IMR-90 (cell line): Measurements from ENCODE around the gene CNFN. TPM values are rescaled to one million over a fixed set of nuclear protein-coding genes. Genes with fewer than 3 reads are reported as not detected.

Experiments used
- ATAC-seq: fragments of 200-7000 bp; cut with Tn5 transposase; 2 replicates; pipeline ENCODE4 v1.9.1; 2020; ENCODE audit warnings: low read depth, mild to moderate bottlenecking, moderate library complexity
- BruUV-seq: library from RNA; stranded (reverse); fragments of 400-500 nt; replicated peaks from 2 replicates; lab custom pipeline; 2021; lab: Mats Ljungman, UMichigan
- CTCF ChIA-PET: fragments of 300-600 bp; formaldehyde crosslinking; extraction: SDS; loops from one replicate; lab custom pipeline; 2021; ENCODE audit warnings: antibody characterized with exemption; lab: Yijun Ruan, JAX
- POLR2A ChIA-PET: fragments of 300-600 bp; sonication (Branson Sonifier 250); formaldehyde crosslinking; loops from one replicate; lab custom pipeline; 2022; ENCODE audit warnings: antibody characterized with exemption; ENCODE audit not compliant: unreplicated experiment; lab: Charles Lee
- DNase-seq: peaks from one replicate; pipeline ENCODE4 v3.0.0; 2013
- H2AFZ ChIP-seq: replicated peaks from 2 replicates; pipeline ENCODE3; 2013; ENCODE audit warnings: low read length, mild to moderate bottlenecking; ENCODE audit not compliant: poor library complexity
- H2AK5ac ChIP-seq: 2 replicates; pipeline ENCODE4 v1.6.1; 2013; ENCODE audit warnings: low read depth, low read length, inconsistent platforms
- H2AK9ac ChIP-seq: replicated peaks from 2 replicates; pipeline ENCODE3; 2013; ENCODE audit warnings: mild to moderate bottlenecking, low read depth, low read length, moderate library complexity; ENCODE audit not compliant: poor library complexity
- H2BK120ac ChIP-seq: 2 replicates; pipeline ENCODE4 v1.6.1; 2013; ENCODE audit warnings: low read depth, low read length, inconsistent platforms
- H2BK15ac ChIP-seq: 3 replicates; pipeline ENCODE4 v1.6.1; 2013; ENCODE audit warnings: low read depth, low read length, inconsistent platforms
- H2BK20ac ChIP-seq: 2 replicates; pipeline ENCODE4 v1.6.1; 2013; ENCODE audit warnings: low read depth, mild to moderate bottlenecking, inconsistent platforms, low read length, moderate library complexity
- H2BK5ac ChIP-seq: 2 replicates; pipeline ENCODE4 v1.6.1; 2013; ENCODE audit warnings: mild to moderate bottlenecking, low read depth, low read length, inconsistent platforms; ENCODE audit not compliant: poor library complexity, severe bottlenecking
- H3K14ac ChIP-seq: replicated peaks from 2 replicates; pipeline ENCODE4 v1.6.1; 2013; ENCODE audit warnings: low read depth, low read length, inconsistent platforms
- H3K18ac ChIP-seq: 2 replicates; pipeline ENCODE4 v1.6.1; 2013; ENCODE audit warnings: low read depth, low read length, control low read depth
- H3K23ac ChIP-seq: 2 replicates; pipeline ENCODE4 v1.6.1; 2013; ENCODE audit warnings: low read depth, low read length, inconsistent platforms
- H3K27ac ChIP-seq: 2 replicates; pipeline ENCODE4 v1.5.1; 2013; ENCODE audit warnings: mild to moderate bottlenecking, control low read depth, low read length; ENCODE audit not compliant: insufficient read depth
- H3K27me3 ChIP-seq: 2 replicates; pipeline ENCODE4 v1.6.1; 2013; ENCODE audit warnings: low read length; ENCODE audit not compliant: control insufficient read depth, insufficient read depth
- H3K36me3 ChIP-seq: 2 replicates; pipeline ENCODE4 v1.6.1; 2013; ENCODE audit warnings: low read length, mixed read lengths; ENCODE audit not compliant: control insufficient read depth, insufficient read depth
- H3K4ac ChIP-seq: 2 replicates; pipeline ENCODE4 v1.6.1; 2013; ENCODE audit warnings: low read depth, low read length, inconsistent platforms
- H3K4me1 ChIP-seq: 2 replicates; pipeline ENCODE4 v1.6.1; 2013; ENCODE audit warnings: low read length, mixed read lengths; ENCODE audit not compliant: control insufficient read depth, insufficient read depth
- H3K4me2 ChIP-seq: 2 replicates; pipeline ENCODE4 v1.6.1; 2013; ENCODE audit warnings: low read depth, mild to moderate bottlenecking, control low read depth, low read length, moderate library complexity
- H3K4me3 ChIP-seq: 2 replicates; pipeline ENCODE4 v1.5.1; 2013; ENCODE audit warnings: low read depth, mild to moderate bottlenecking, control low read depth, low read length, moderate library complexity; ENCODE audit not compliant: insufficient read depth
- H3K56ac ChIP-seq: 2 replicates; pipeline ENCODE4 v1.6.1; 2013; ENCODE audit warnings: low read length, inconsistent platforms; ENCODE audit not compliant: insufficient read depth; ENCODE audit errors: extremely low read depth
- H3K79me1 ChIP-seq, 2 experiments: 2 replicates each; pipeline ENCODE4 v1.6.1; 2013; ENCODE audit warnings: low read length in 2 of 2, inconsistent platforms in 1 of 2, low read depth in 1 of 2
- H3K9ac ChIP-seq: 2 replicates; pipeline ENCODE4 v1.6.1; 2013; ENCODE audit warnings: low read depth, low read length, control low read depth
- H3K9me1 ChIP-seq: 2 replicates; pipeline ENCODE4 v1.6.1; 2013; ENCODE audit warnings: low read length, inconsistent platforms; ENCODE audit not compliant: insufficient read depth
- H3K9me3 ChIP-seq: 2 replicates; pipeline ENCODE4 v1.6.1; 2013; ENCODE audit warnings: low read length; ENCODE audit not compliant: control insufficient read depth, insufficient read depth
- H4K20me1 ChIP-seq: 2 replicates; pipeline ENCODE4 v1.6.1; 2013; ENCODE audit warnings: low read length, inconsistent platforms; ENCODE audit not compliant: insufficient read depth
- H4K5ac ChIP-seq: 2 replicates; pipeline ENCODE4 v1.6.1; 2013; ENCODE audit warnings: mild to moderate bottlenecking, low read depth, low read length, control low read depth
- H4K8ac ChIP-seq, 2 experiments: 2 replicates each; pipeline ENCODE4 v1.6.1; 2013; ENCODE audit warnings: low read depth in 2 of 2, low read length in 2 of 2, control low read depth in 1 of 2, inconsistent platforms in 1 of 2
- H4K91ac ChIP-seq: 2 replicates; pipeline ENCODE4 v1.6.1; 2013; ENCODE audit warnings: low read depth, low read length, inconsistent platforms; ENCODE audit not compliant: insufficient read depth
- BHLHE40 ChIP-seq: fragments of 150-350 bp; IDR thresholded peaks from 2 replicates; pipeline ENCODE4 v1.6.1; 2016; ENCODE audit warnings: mild to moderate bottlenecking, low read depth, low read length
- WGBS, 2 experiments: methylation state at CpG; one replicate each; pipeline versions ENCODE4 v1.1.5 to v1.1.7; 2013; ENCODE audit warnings: missing lambda C conversion rate in 2 of 2; ENCODE audit not compliant: insufficient read length in 1 of 2; ENCODE audit errors: extremely low coverage in 2 of 2; 5-methylcytosine and 5-hydroxymethylcytosine counted together
- dilution Hi-C: fragments of 300-500 bp; cut with HindIII; formaldehyde crosslinking; loops from one replicate; pipeline ENCODE4 v1.14.3; 2018; ENCODE audit warnings: low sequenced_read_pairs; ENCODE audit not compliant: unreplicated experiment
- in situ Hi-C: fragments of 300-500 bp; cut with MboI; formaldehyde crosslinking; loops from 3 replicates; pipeline ENCODE4 v1.14.3; 2019; ENCODE audit warnings: low sequenced_read_pairs, inconsistent platforms, mixed read lengths
- intact Hi-C: fragments of 100-400 bp; cut with micrococcal nuclease; formaldehyde crosslinking; loops from 2 replicates; pipeline ENCODE4 v1.10.0; 2022
- polyA plus RNA-seq, 3 experiments: library from polyadenylated mRNA; depleted of rRNA; stranded (reverse); fragments of >200 nt; gene quantifications; 2 replicates each; pipeline ENCODE4 v1.2.3, GENCODE V29; 2012; ENCODE audit warnings: low replicate concordance in 1 of 3
- total RNA-seq: library from RNA; depleted of rRNA; stranded (reverse); fragments of >200 nt; gene quantifications from 2 replicates; pipeline ENCODE4 v1.2.3, GENCODE V29; 2012

The CNFN gene
- total and polyA plus RNA-seq, 2 of the 4 experiments (the other 2 are of a cell fraction) = 1.2 TPM; not detected in 1

- intact Hi-C loops (no loop called here), dilution Hi-C loops (no loop called here), in situ Hi-C loops (no loop called here)
- H2BK20ac ChIP-seq = no peak overlapping the region
- H3K56ac ChIP-seq = no peak overlapping the region
- H2AK5ac ChIP-seq = no peak overlapping the region
- H2AFZ ChIP-seq = no peak overlapping the region
- H3K4me3 ChIP-seq = no peak overlapping the region
- POLR2A ChIA-PET = no interaction called here
- H3K23ac ChIP-seq = no peak overlapping the region
- H3K79me1 ChIP-seq = no peaks in the 10 kb centered on the region
- H3K4me1 ChIP-seq = no peaks in the 10 kb centered on the region; the same call in 1 of the 2 replicates
- no peak overlapping the region for H2BK120ac ChIP-seq
- H2AK9ac ChIP-seq = no peak overlapping the region
- H3K14ac ChIP-seq = no peak overlapping the region
- TF ChIP-seq BHLHE40 = no peak
- no peak overlapping the region for H3K9ac ChIP-seq
- H3K18ac ChIP-seq = no peak overlapping the region
- H2BK15ac ChIP-seq = no peak overlapping the region
- H3K9me3 ChIP-seq = no peaks in the 10 kb centered on the region
- H3K27ac ChIP-seq = no peak overlapping the region
- H4K8ac ChIP-seq = no peak overlapping the region
- H4K5ac ChIP-seq = no peak overlapping the region
- CTCF ChIA-PET = no interaction called here
- no peak overlapping the region for H3K4me2 ChIP-seq
- DNase-seq (no peak), ATAC-seq (no peak)
- no peak overlapping the region for H3K4ac ChIP-seq
- no peak overlapping the region for H2BK5ac ChIP-seq
- H3K27me3 ChIP-seq = no peaks in the 10 kb centered on the region
- no peaks in the 10 kb centered on the region for H4K20me1 ChIP-seq
- H3K36me3 ChIP-seq = peaks cover 18% of the 10 kb centered on the region; the same call in 1 of the 2 replicates
- BruUV-seq = no TSS peak
- no peak overlapping the region for H4K91ac ChIP-seq
- WGBS, 2 experiments = 87% methylated on average over 3 of the region's 18 CpGs; no CpG with 5 or more reads in 1 of the 2 experiments
- no peaks in the 10 kb centered on the region; the same call in 1 of the 2 replicates for H3K9me1 ChIP-seq
Measured at GRCh38 chr19:42344336-42344893, 45.7 kb downstream of the CNFN start.
